Skin of body (tissue), 2 donors: Measurements from ENCODE around the gene FBL. TPM values are rescaled to one million over a fixed set of nuclear protein-coding genes. Genes with fewer than 3 reads are reported as not detected.
A peak's percentile ranks its signal among the peaks of the same experiment; 100 is the strongest.

Source experiments
- DNase-seq: peaks from one replicate; lab custom pipeline; 2025; lab: John Stamatoyannopoulos, UW
- total RNA-seq: library from RNA; depleted of rRNA; stranded (reverse); fragments of >200 nt; gene quantifications from one replicate; pipeline ENCODE4 v1.2.3, GENCODE V29; 2014

FBL gene
- total RNA-seq, 1 donor from 2014 or later = 181 TPM

- no peak for DNase-seq
Measured at GRCh38 chr19:39843919-39844793, 2.0 kb downstream of the FBL start.

DNA sequence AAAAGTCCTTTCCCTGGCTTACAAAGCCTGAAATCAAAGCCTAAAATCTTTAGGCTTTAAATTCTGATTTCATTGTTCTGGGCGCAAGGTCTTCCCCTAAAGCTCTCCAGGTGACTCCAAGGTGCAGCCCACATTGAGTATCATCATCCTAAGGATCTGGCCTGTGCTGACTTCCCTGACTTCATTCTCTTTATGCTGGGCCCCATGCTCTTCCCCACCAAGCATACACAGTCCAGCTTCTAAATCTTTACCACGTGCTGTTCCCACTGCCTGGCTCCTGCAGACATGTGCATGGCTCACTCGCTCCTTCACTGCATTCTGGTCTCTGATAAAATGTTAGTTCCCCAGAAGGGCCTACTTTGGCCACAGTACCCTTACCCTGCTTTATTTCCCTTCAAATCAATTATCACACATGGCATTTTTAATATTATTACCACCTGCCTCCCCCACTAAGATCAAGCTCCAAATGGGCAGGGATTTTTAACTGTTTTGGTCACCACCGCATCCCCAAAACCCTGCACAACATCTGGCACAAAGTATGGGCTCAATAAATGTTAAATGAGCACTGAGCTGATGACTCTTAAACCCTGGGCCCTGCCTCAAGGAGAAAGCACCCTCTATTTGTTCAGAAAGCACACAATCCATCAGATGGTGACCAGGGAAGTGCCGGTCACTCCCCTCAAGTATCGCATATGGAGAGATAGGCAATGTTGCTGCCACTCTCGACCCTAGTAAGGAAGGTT is 3.3 kb downstream of the FBL start:
- no peak for DNase-seq

DNA sequence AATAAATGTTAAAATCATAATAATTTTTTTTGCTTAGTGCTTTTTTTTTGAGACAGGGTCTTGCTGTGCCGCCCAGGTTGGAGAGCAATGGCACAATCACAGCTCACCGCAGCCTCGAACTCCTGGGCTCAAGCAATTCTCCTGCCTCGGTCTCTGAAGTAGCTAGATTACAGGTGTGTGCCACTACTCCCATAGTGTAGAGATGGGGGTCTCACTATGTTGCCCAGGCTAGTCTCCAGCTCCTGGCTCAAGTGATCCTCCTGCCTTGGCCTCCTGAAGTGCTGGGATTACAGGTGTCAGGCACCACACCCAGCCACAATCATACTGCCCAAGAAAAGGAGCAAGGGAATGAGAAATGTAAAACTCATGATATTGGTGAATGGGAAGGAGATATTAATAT is 5.1 kb downstream of the FBL start:
- DNase-seq = no peak

DNA sequence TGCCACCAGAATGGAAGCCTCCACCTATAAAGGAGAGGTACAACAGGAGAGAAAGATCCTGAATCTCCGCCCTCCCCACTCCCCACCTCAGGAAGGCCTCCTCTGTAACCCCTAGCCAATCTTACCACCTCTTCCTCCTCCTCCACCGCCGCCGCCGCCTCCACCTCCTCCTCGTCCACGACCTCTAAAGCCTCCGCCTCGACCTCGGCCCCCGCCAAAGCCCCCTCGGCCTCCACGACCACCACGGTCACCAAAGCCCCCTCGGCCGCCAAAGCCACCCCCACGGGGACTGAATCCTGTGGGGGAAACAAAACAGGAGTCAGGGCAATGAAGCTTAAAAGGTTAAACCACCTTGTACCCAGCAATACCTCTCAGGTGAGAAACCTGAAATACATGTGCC is 5.7 kb downstream of the FBL start:
- no peak for DNase-seq

DNA sequence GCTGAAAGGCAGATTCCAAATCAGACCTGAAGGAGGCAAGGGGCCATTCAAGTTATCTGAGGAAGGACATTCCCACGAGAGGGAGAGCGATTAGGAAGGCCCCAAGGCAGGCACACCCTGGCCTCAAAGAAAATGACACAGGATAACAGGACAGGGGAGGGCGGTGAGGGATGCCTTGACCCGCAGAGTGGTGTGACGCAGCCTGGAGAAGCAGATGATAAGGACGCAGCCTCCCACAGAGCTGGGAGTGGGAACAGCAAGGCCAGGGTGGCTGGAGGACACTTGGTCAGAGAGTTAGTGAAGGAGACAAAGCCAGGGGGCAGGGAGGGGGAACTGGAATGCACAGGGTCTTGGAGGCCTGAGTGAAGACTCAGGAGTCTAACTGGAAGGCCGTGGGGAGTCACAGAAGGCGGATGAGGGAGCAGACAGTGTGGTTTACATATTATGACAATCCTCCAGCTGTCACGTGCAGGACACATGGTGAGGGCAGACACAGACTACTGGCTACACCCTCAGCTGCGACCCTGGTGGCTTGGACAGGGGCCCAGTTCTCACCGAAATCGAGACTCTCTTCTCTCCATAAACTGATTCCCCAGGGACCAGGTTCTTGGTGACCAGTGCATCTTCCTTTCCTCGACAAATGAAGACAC is 6.4 kb downstream of the FBL start:
- DNase-seq = no peak

DNA sequence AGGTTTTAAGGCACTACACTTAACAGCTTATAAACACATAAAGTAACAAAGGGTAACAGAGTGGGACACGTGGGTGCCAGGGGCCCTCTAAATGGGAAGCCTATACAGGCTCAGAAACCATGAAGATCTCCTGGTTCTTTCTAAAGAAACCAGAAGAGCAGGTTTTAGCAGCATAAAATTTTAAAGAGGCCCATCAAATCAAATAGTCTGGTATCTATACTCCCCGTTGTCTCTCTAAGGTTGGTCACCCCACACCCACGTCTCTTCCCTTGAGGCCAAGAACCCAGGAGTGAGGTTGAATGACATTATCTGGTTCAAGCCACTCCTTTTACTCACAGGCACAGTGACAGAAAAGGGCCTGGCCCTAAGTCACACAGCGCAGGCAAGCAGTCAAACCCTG is 7.6 kb downstream of the FBL start:
- DNase-seq = no peak

GRCh38 chr19:39837978-39838377 is 8.2 kb downstream of the FBL start:
- DNase-seq = no peak

GRCh38 chr19:39834287-39834841 is 11.8 kb downstream of the FBL start:
- no peak for DNase-seq

GRCh38 chr19:39833464-39834286 is 12.5 kb downstream of the FBL start, which contains the start of gene DYRK1B:
TSS of gene DYRK1B (minus strand) at chr19:39834162. CDS start at chr19:39831867, 2,295 bp downstream.
- DNase-seq = peak; percentile 98

GRCh38 chr19:39833160-39833463 is 13.1 kb downstream of the FBL start:
- DNase-seq = no peak

GRCh38 chr19:39832341-39833083 is 13.7 kb downstream of the FBL start:
- no peak for DNase-seq

- DNase-seq = no peak
Measured at GRCh38 chr19:39831679-39832078, 14.5 kb downstream of the FBL start.

DNA sequence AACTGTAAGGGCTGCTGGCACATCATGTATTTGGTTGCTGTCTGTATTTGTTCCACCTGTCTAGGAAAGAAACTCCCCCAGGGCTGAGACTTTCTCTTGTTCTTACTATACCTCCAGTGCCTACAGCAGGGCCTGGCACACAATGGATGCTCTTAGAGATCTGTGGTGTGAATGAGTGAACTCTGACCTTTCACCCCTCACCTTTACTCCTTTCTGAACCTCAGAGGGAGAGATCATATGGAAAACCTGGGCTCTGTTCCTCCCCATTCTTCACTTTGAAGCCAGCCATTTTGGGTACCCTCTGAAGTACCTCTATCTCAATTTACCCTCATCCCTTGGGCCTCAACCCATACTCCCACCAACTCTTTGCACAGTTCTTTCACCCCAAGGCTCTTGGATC is 15.3 kb downstream of the FBL start:
- no peak for DNase-seq

- no peak for DNase-seq
Measured at GRCh38 chr19:39830406-39830805, 15.8 kb downstream of the FBL start.

GRCh38 chr19:39829702-39830275 is 16.4 kb downstream of the FBL start:
- no peak for DNase-seq

DNA sequence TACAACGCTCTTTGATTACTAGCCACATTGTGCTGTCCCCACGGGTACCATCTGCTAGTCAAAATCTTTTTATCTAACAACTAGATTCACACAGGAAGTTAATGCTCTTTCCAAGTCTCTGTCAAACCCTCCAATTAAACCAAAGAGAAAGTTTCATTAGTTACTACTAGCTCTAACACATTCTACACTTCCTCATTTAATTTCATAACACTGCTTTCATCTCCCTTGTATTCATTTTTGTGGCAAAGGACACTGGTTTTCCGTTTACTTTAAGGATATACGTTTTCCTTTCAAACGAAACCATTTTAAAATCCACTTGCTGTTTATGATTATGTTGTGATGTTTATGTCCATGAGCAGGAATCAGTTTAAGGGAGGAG is 17.5 kb downstream of the FBL start:
- DNase-seq = no peak

DNA sequence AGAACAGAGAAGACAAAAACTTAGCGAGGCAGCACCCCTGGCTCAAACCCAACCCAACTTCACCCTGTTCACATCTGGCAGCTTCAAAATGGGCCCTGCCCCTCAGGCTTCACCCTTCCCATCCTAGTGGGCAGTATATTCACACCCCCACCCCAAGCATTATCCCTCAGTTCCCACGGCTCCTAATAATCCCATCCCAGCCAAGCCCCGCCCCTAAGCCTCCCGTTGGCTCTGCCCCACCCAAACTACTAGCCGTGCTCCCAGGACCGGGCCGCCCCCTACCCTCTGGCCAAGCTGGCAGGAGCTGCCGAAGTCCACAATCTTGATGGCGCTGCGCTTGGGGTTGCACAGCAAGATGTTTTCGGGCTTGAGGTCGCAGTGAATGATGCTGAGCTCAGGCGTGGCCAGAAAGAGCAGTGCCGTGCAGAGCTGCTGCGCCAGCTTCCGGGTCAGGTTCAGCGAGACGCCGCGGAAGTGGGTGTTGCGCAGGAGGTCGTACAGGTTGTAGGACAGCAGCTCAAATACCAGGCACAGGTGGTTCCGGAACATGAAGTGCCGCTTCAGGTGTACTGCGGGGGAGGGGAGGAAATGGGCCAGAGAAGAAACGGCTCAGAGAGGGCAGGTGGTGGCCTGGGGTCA is 18.0 kb downstream of the FBL start:
- no peak for DNase-seq

DNA sequence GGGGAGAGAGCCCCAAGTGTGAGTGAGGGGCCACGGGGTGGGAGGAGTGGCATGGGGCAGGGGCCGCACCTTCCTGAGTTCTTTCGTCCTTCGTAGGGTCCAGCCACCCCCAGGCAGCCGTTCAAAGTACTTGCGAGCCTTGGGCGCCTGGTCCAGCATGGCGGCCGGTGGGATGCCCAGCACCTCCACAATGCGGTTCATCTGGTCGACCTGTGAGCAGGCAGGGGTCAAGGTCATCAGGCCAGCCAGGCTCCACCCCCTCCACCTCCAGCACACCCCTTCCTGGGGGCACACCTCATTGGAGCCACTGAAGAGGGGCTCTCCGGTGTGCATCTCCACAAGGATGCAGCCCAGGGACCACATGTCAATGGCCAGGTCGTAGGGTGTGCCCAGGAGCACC is 19.0 kb downstream of the FBL start:
- DNase-seq = no peak

DNA sequence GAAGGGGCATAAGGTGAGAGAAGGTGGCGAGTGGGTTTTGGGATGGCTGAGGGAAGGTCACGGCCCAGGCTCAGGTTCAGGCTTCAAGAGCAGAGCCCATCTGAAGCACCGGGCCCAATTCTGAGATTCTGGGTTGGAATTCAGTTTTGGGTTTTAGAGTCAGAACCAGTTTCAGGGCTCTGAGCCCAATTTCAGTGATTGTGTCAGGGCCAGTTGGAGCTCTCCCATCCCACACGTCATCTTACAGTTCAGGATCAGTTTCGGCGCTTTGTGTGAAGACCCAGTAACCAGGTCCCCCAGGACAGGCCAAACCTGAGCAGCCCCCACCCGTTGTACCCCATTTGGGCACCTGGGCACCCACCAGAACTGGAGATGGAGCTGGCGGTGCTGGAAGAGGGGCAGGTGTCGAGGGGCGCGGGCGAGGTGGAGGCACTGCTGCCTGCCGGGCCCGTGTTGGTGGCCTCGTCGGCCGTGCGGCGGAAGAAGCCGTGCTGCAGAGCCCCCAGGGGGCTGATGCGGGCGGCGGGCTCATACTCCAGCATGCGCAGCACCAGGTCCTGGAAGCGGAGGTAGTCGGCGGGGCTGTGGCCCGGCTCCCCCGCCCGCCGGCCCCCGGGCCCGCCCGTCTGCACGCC is 19.8 kb downstream of the FBL start:
- no peak for DNase-seq
